CD14-positive monocyte (primary cell): ENCODE measurements around the gene MKRN3. TPM values are rescaled to one million over a fixed set of nuclear protein-coding genes. Genes with fewer than 3 reads are reported as not detected.

Experiments
- DNase-seq, 3 donors: peaks; one replicate each; pipeline ENCODE4 v3.0.0-alpha.2; 2011 to 2022
- H2AFZ ChIP-seq: 2 replicates; pipeline ENCODE4 v1.6.0; 2012; ENCODE audit warnings: mild to moderate bottlenecking, low read depth, low read length, inconsistent platforms; ENCODE audit not compliant: insufficient read depth, poor library complexity, severe bottlenecking
- H3K27ac ChIP-seq, 2 donors: 1 replicate in 1 of 2; 2 replicates in 1 of 2; pipeline ENCODE4 v1.5.1; 2012 to 2013; ENCODE audit warnings: low read length in 2 of 2, control low read depth in 1 of 2, inconsistent platforms in 1 of 2, low read depth in 1 of 2, mild to moderate bottlenecking in 1 of 2
- H3K27me3 ChIP-seq, 2 donors: one replicate each; pipeline versions ENCODE4 v1.6.0 to v1.6.1; 2011 to 2013; ENCODE audit warnings: low read length in 2 of 2; ENCODE audit not compliant: control insufficient read depth in 2 of 2, insufficient read depth in 2 of 2
- H3K36me3 ChIP-seq, 2 donors: replicated peaks in 1 of 2; 1 replicate in 1 of 2; 2 replicates in 1 of 2; pipeline versions ENCODE4 v1.5.1 to v1.6.1; 2012 to 2013; ENCODE audit warnings: low read length in 2 of 2, control low read depth in 1 of 2, inconsistent platforms in 1 of 2, mild to moderate bottlenecking in 1 of 2; ENCODE audit not compliant: insufficient read depth in 2 of 2, control insufficient read depth in 1 of 2
- H3K4me1 ChIP-seq, 2 donors: 1 replicate in 1 of 2; 2 replicates in 1 of 2; pipeline versions ENCODE4 v1.5.1 to v1.6.1; 2012 to 2013; ENCODE audit warnings: low read length in 2 of 2, control low read depth in 1 of 2, inconsistent platforms in 1 of 2, mild to moderate bottlenecking in 1 of 2, moderate library complexity in 1 of 2; ENCODE audit not compliant: insufficient read depth in 2 of 2, control insufficient read depth in 1 of 2
- H3K4me2 ChIP-seq: replicated peaks from 2 replicates; pipeline ENCODE3; 2012; ENCODE audit warnings: low read length, moderate library complexity, mild to moderate bottlenecking; ENCODE audit not compliant: poor library complexity, severe bottlenecking; ENCODE audit errors: extremely low read depth
- H3K4me3 ChIP-seq, 3 experiments: fragments of 200-600 bp in 1 of 3; sonication (generic) in 1 of 3; replicated peaks in 1 of 3; 1 replicate in 2 of 3; 2 replicates in 1 of 3; pipeline ENCODE4 v1.5.1; 2011 to 2013; ENCODE audit warnings: low read length in 3 of 3, mild to moderate bottlenecking in 3 of 3, control low read depth in 2 of 3, low read depth in 2 of 3, inconsistent platforms in 1 of 3, moderate library complexity in 1 of 3
- H3K79me2 ChIP-seq: 2 replicates; pipeline ENCODE4 v1.6.0; 2012; ENCODE audit warnings: mild to moderate bottlenecking, control low read depth, inconsistent platforms, low read length, moderate library complexity; ENCODE audit not compliant: insufficient read depth
- H3K9ac ChIP-seq: 2 replicates; pipeline ENCODE4 v1.6.0; 2017; ENCODE audit warnings: low read length, mild to moderate bottlenecking; ENCODE audit not compliant: insufficient read depth, poor library complexity, severe bottlenecking
- H3K9me3 ChIP-seq, 2 donors: replicated peaks in 1 of 2; 1 replicate in 1 of 2; 2 replicates in 1 of 2; pipeline versions ENCODE4 v1.5.1 to v1.6.1; 2012 to 2013; ENCODE audit warnings: low read length in 2 of 2, control low read depth in 1 of 2; ENCODE audit not compliant: control insufficient read depth in 1 of 2, insufficient read depth in 1 of 2
- H4K20me1 ChIP-seq: 2 replicates; pipeline ENCODE4 v1.6.0; 2012; ENCODE audit warnings: mild to moderate bottlenecking, low read length, control low read depth, moderate library complexity; ENCODE audit not compliant: insufficient read depth
- H3K27ac Mint-ChIP-seq, 7 donors: one replicate each; pipeline ENCODE4 v1.8.0; 2020; ENCODE audit warnings: mild to moderate bottlenecking in 7 of 7, mixed read lengths in 7 of 7, moderate library complexity in 6 of 7, inconsistent platforms in 2 of 7
- H3K27me3 Mint-ChIP-seq, 3 donors: one replicate each; pipeline ENCODE4 v1.8.0; 2021 to 2022; ENCODE audit warnings: low read depth in 3 of 3, mild to moderate bottlenecking in 3 of 3, mixed read lengths in 3 of 3, moderate library complexity in 3 of 3, inconsistent platforms in 1 of 3
- H3K36me3 Mint-ChIP-seq, 2 donors: one replicate each; pipeline ENCODE4 v1.8.0; 2020; ENCODE audit warnings: mixed read lengths in 2 of 2, inconsistent platforms in 1 of 2, mild to moderate bottlenecking in 1 of 2
- H3K4me1 Mint-ChIP-seq: one replicate; pipeline ENCODE4 v1.8.0; 2020; ENCODE audit warnings: mild to moderate bottlenecking, mixed read lengths
- H3K4me3 Mint-ChIP-seq, 2 donors: one replicate each; pipeline ENCODE4 v1.8.0; 2020; ENCODE audit warnings: mild to moderate bottlenecking in 2 of 2, mixed read lengths in 2 of 2, moderate library complexity in 1 of 2
- H3K9me3 Mint-ChIP-seq, 7 donors: one replicate each; pipeline ENCODE4 v1.8.0; 2020 to 2022; ENCODE audit warnings: mixed read lengths in 7 of 7, mild to moderate bottlenecking in 6 of 7, moderate library complexity in 6 of 7, inconsistent platforms in 2 of 7
- WGBS: methylation state at CpG from one replicate; pipeline ENCODE4 v1.1.5; 2013; ENCODE audit warnings: missing lambda C conversion rate; ENCODE audit not compliant: insufficient coverage; 5-methylcytosine and 5-hydroxymethylcytosine counted together
- intact Hi-C, 2 donors: fragments of 100-400 bp; cut with micrococcal nuclease; formaldehyde crosslinking; loops; one replicate each; pipeline versions ENCODE4 v1.15.0 to v1.15.1; 2023
- polyA plus RNA-seq, 3 donors: library from polyadenylated mRNA; depleted of rRNA in 1 of 3; unstranded in 2 of 3; stranded (reverse) in 1 of 3; fragments of 300-500 nt in 2 of 3; fragments of >200 nt in 1 of 3; fragmentation: Illumina TruSeq in 2 of 3; gene quantifications; 1 replicate in 2 of 3; 2 replicates in 1 of 3; pipeline ENCODE4 v1.2.3, GENCODE V29; 2012 to 2021
- TF ChIP-seq, protein P1 (sequence below): fragments of 200-600 bp; IDR thresholded peaks from one replicate; pipeline ENCODE4 v1.8.0; 2022; ENCODE audit warnings: antibody characterized with exemption, mild to moderate bottlenecking

The MKRN3 gene
- polyA plus RNA-seq, 3 donors: 0.33 TPM; not detected in 2

DNA sequence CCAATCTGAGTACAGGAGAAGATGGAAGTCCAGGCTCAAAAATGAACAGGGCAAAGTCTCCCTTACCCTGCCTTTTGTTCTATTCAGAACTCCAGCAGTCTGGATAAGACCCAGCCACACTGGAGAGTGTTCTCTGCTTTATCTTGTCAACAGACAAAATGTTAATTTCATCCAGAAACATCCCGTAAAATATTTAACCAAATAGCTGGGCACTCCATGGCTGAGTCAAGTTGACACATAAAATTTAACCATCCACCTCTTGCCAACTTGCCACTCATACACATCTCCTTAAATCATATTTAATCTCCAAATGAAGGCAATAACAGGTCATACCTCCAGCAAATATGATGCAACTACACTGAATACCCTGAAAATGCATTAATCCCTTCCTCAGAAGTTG is 33.6 kb downstream of the MKRN3 start:
- no peaks in the 10 kb centered on the region for H3K4me1 Mint-ChIP-seq
- Histone ChIP-seq H3K9me3 (peaks cover 9 to 10% of the 10 kb centered on the region in 2 donors), H3K27me3 (no peaks in the 10 kb centered on the region), H3K4me2 (no peak overlapping the region), H3K4me3 (no peak overlapping the region), H3K9ac (no peak overlapping the region), H2AFZ (no peak overlapping the region), H3K36me3 (no peaks in the 10 kb centered on the region), H3K27ac (no peak overlapping the region), H4K20me1 (no peaks in the 10 kb centered on the region), H3K79me2 (no peaks in the 10 kb centered on the region), H3K4me1 (no peaks in the 10 kb centered on the region)
- no peak overlapping the region for H3K4me3 Mint-ChIP-seq
- peaks cover 4 to 12% (median 8%) of the 10 kb centered on the region in 7 donors for H3K9me3 Mint-ChIP-seq
- H3K27ac Mint-ChIP-seq: no peak overlapping the region
- intact Hi-C loops: no loop called here
- no peak for DNase-seq
- TF ChIP-seq, protein P1, sequence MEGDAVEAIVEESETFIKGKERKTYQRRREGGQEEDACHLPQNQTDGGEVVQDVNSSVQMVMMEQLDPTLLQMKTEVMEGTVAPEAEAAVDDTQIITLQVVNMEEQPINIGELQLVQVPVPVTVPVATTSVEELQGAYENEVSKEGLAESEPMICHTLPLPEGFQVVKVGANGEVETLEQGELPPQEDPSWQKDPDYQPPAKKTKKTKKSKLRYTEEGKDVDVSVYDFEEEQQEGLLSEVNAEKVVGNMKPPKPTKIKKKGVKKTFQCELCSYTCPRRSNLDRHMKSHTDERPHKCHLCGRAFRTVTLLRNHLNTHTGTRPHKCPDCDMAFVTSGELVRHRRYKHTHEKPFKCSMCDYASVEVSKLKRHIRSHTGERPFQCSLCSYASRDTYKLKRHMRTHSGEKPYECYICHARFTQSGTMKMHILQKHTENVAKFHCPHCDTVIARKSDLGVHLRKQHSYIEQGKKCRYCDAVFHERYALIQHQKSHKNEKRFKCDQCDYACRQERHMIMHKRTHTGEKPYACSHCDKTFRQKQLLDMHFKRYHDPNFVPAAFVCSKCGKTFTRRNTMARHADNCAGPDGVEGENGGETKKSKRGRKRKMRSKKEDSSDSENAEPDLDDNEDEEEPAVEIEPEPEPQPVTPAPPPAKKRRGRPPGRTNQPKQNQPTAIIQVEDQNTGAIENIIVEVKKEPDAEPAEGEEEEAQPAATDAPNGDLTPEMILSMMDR: no peak
- WGBS: 100% methylated on average over 1 of the region's 1 CpG
- H3K36me3 Mint-ChIP-seq: no peaks in the 10 kb centered on the region
- peaks cover 2 to 4% (median 3%) of the 10 kb centered on the region in 3 donors for H3K27me3 Mint-ChIP-seq

DNA sequence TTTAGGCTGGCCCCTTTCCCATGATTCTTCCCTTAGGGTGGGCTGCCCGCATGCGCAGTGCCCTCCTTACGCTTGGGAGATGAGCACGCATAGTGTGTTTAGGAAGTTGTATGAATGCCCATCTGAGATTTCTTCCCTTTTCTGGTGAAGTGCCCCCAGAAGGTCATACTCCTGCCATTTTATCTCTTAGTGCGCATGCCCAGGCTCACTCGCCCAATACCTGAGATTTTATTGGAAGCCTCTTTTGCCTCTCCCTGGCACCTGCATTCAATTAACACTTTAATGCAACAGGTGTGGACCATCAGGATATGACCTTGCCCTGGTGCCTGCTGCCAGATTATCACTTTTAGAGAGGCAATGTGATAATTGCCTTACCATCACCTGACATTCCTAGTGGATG is 36.6 kb downstream of the MKRN3 start:
- Histone ChIP-seq H3K4me1 (no peaks in the 10 kb centered on the region), H3K4me2 (no peak overlapping the region), H2AFZ (no peak overlapping the region), H3K9ac (no peak overlapping the region), H3K27ac (no peak overlapping the region), H3K9me3 (peaks cover 9 to 10% of the 10 kb centered on the region in 2 donors), H3K4me3 (no peak overlapping the region), H4K20me1 (no peaks in the 10 kb centered on the region), H3K79me2 (no peaks in the 10 kb centered on the region), H3K27me3 (no peaks in the 10 kb centered on the region), H3K36me3 (no peaks in the 10 kb centered on the region)
- Mint-ChIP-seq H3K9me3 (peaks cover 5 to 20% (median 10%) of the 10 kb centered on the region in 7 donors), H3K4me1 (no peaks in the 10 kb centered on the region), H3K27ac (no peak overlapping the region), H3K36me3 (no peaks in the 10 kb centered on the region), H3K27me3 (peaks cover 0 to 2% (median 0%) of the 10 kb centered on the region in 3 donors), H3K4me3 (no peak overlapping the region)
- TF ChIP-seq, protein P1: no peak
- no peak for DNase-seq
- intact Hi-C loops: no loop called here
- 100% methylated on average over 2 of the region's 6 CpGs for WGBS
